ENCODE measurements around the gene WASHC3.

DNA sequence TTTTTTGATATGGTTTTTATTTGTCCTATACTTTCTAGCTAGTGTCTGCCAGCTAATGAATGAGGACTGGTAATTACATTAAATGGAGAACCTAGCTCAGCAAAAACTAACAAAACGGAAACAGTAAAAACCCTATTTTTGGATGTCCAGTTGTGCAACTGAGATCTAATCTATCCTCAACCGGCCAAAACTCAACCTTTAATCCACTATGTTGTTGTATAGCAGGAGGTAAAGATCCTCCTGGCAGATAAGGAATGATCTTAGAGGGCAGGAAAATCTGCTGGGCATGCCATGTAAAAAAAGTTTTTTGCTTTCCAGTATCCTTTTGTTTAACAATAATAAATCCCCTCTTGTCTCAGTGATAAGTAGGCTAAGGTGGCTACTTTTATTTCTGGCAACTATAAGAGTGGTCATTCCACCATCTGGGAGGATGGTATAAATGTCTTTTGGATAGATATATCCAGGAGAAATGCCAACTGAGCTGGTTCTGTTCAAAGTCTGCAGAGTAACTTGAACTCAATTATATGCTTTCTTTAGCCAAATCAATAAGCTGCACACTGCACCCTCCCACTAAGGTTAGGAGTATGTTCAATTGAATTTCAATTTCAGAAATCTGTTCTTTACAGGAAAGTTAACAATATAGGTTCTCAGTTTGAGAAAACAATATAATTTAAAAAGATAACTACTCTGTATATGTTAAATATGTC is 40.1 kb downstream of the WASHC3 start:
- TF ChIP-seq POLR2A (IDR thresholded peaks at IDR 0.05) = no peak
- TF ChIP-seq, protein P1, sequence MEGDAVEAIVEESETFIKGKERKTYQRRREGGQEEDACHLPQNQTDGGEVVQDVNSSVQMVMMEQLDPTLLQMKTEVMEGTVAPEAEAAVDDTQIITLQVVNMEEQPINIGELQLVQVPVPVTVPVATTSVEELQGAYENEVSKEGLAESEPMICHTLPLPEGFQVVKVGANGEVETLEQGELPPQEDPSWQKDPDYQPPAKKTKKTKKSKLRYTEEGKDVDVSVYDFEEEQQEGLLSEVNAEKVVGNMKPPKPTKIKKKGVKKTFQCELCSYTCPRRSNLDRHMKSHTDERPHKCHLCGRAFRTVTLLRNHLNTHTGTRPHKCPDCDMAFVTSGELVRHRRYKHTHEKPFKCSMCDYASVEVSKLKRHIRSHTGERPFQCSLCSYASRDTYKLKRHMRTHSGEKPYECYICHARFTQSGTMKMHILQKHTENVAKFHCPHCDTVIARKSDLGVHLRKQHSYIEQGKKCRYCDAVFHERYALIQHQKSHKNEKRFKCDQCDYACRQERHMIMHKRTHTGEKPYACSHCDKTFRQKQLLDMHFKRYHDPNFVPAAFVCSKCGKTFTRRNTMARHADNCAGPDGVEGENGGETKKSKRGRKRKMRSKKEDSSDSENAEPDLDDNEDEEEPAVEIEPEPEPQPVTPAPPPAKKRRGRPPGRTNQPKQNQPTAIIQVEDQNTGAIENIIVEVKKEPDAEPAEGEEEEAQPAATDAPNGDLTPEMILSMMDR (IDR thresholded peaks at IDR 0.05) = no peak
- no peak for TF ChIP-seq EP300 (IDR thresholded peaks at IDR 0.05)
